ENCODE measurements around the gene PRSS22.

The PRSS22 gene

DNA sequence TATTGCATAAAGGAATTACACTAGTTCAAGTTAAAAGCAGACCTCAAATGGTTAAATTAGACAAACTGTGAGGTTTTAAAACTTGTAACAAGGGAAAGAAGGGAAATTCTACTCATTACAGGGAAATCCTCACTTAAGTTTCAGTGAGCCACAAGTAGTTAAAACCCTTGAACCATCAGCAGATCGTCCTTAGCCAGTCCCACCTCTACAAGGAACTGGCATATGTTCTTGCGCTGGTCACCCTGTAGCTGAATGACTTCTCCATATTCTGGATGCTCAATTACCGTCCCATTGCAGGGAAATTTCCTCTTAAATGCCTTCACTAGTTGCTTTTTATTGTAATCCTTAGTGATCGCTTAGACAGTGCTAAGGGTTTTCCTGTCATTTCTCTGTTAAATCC lies 35.5 kb downstream of the PRSS22 start:
- no peak for TF ChIP-seq CTCF (IDR thresholded peaks at IDR 0.05; ENCODE audit: control insufficient read depth, extremely low read depth, insufficient read depth)
- DNase-seq (ENCODE audit: low read depth) = no peak
- H3K4me3 ChIP-seq (ENCODE audit: low read depth, low read length) = no peak overlapping the region

DNA sequence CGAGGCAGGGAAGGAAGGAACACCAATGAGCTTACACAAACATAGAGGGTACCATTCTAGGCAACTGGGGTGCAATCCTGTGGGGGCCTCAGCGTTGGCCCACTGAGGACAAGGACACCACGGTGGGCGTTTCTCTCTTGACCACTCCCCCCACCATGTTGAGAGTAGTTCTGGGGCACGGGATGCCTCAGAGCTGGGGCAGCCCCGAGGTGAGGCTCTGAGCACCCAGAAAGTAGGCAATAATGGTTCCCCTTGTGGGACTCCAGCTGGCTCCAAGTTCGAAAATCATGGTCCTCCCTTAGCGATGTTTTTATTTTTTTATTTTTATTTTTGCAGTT lies 35.8 kb downstream of the PRSS22 start:
- no peak for TF ChIP-seq CTCF (IDR thresholded peaks at IDR 0.05; ENCODE audit: control insufficient read depth, extremely low read depth, insufficient read depth)
- no peak for DNase-seq (ENCODE audit: low read depth)
- H3K4me3 ChIP-seq (ENCODE audit: low read depth, low read length) = no peak overlapping the region

DNA sequence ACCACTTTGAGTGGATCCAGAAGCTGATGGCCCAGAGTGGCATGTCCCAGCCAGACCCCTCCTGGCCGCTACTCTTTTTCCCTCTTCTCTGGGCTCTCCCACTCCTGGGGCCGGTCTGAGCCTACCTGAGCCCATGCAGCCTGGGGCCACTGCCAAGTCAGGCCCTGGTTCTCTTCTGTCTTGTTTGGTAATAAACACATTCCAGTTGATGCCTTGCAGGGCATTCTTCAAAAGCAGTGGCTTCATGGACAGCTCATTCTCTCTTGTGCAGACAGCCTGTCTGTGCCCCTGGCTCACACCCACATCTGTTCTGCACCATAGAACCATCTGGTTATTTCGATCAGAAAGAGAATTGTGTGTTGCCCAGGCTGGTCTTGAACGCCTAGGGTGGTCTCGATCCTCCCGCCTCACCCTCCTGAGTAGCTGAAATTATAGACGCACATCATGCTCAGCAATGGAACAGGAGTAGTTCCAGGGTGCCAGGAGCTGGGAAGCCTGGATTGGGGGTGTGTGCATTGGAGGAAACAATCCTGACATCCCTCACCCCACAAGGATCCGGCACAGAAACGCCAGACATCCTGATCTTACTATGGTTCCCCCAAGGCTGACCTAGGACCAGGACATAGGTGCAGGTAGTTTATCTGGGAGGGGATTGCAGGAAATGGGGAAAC lies 36.3 kb downstream of the PRSS22 start:
- no peak for DNase-seq (ENCODE audit: low read depth)
- TF ChIP-seq CTCF (IDR thresholded peaks at IDR 0.05; ENCODE audit: control insufficient read depth, extremely low read depth, insufficient read depth) = no peak
- H3K4me3 ChIP-seq (ENCODE audit: low read depth, low read length) = no peak overlapping the region

- TF ChIP-seq CTCF (IDR thresholded peaks at IDR 0.05; ENCODE audit: control insufficient read depth, extremely low read depth, insufficient read depth) = no peak
- DNase-seq (ENCODE audit: low read depth) = no peak
- H3K4me3 ChIP-seq (ENCODE audit: low read depth, low read length) = no peak overlapping the region
Observed at GRCh38 chr16:2820836-2821486, 37.0 kb downstream of the PRSS22 start.

- no peak overlapping the region for H3K4me3 ChIP-seq (ENCODE audit: low read depth, low read length)
- DNase-seq (ENCODE audit: low read depth) = no peak
- no peak for TF ChIP-seq CTCF (IDR thresholded peaks at IDR 0.05; ENCODE audit: control insufficient read depth, extremely low read depth, insufficient read depth)
Observed at GRCh38 chr16:2819939-2820835, 37.8 kb downstream of the PRSS22 start.

DNA sequence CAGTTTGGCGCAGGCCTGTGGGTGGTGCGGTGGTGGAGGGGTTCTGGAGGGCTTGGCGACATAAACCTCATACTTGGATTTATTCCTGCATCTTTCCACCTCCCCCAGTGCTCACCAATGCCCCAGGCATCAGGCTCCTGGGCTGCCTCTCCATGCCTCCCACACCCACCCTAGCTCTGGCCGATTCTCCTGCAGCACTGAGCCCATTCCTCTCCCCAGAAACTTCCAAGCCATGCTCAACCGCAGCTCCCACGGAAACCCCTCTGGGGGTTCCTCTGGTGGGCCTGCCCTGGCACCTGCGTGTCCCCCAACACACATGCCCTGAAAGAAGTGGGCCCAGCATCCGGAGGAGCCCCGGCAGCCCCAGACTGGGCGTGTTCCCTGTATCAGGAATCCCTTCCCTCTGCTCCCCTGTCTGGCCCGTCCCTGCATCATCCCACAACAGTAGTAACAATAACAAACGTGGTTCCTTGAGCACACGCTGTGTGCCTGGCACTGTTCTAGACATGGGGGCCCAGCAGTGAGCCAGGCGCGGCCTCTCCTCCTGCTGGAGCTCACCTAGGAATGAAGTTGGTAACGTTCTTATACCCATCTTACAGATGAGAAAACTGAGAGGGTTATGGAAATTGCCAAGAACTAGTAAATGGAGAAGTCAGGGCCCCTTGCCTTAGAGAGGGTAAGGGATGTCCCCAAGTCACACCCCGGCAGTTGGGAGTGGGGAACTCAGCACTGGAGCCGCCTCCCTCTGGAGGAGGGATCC lies 38.6 kb downstream of the PRSS22 start:
- TF ChIP-seq CTCF (IDR thresholded peaks at IDR 0.05; ENCODE audit: control insufficient read depth, extremely low read depth, insufficient read depth) = no peak
- H3K4me3 ChIP-seq (ENCODE audit: low read depth, low read length) = no peak overlapping the region
- no peak for DNase-seq (ENCODE audit: low read depth)
